HepG2 (cell line): ENCODE data around the gene CCDC177. TPM values are rescaled to one million over a fixed set of nuclear protein-coding genes. Genes with fewer than 3 reads are reported as not detected.

Experiments
- CEBPG ChIP-seq: IDR thresholded peaks from 2 replicates; pipeline ENCODE4 v1.6.1; 2016
- CHCHD3 ChIP-seq: sonication (generic); formaldehyde crosslinking; IDR thresholded peaks from 2 replicates; pipeline ENCODE4 v1.8.0; 2022; ENCODE audit warnings: mild to moderate bottlenecking, missing genetic modification reagents, moderate library complexity
- JDP2 ChIP-seq: sonication (generic); formaldehyde crosslinking; IDR thresholded peaks from 2 replicates; pipeline ENCODE4 v1.8.1; 2022; ENCODE audit warnings: missing genetic modification reagents, borderline replicate concordance
- PRPF4 ChIP-seq: fragments of 200-400 bp; formaldehyde crosslinking; IDR thresholded peaks from 2 replicates; pipeline ENCODE4 v1.6.1; 2016; ENCODE audit warnings: low read length, low read depth; ENCODE audit not compliant: poor library complexity, severe bottlenecking
- TCF7L2 ChIP-seq: IDR thresholded peaks from 2 replicates; pipeline ENCODE4 v1.6.1; 2011; ENCODE audit warnings: mild to moderate bottlenecking, low read depth, low read length, moderate library complexity
- ZBTB21 ChIP-seq: sonication (generic); formaldehyde crosslinking; IDR thresholded peaks from 2 replicates; pipeline ENCODE4 v1.4.0; 2020; ENCODE audit warnings: missing genetic modification reagents
- ZBTB38 ChIP-seq: sonication (generic); formaldehyde crosslinking; IDR thresholded peaks from 2 replicates; pipeline ENCODE4 v1.5.1; 2020; ENCODE audit warnings: mild to moderate bottlenecking, missing genetic modification reagents
- ZNF232 ChIP-seq: sonication (generic); formaldehyde crosslinking; IDR thresholded peaks from 2 replicates; pipeline ENCODE4 v1.4.0; 2020; ENCODE audit warnings: missing genetic modification reagents, borderline replicate concordance
- ZNF546 ChIP-seq: sonication (generic); formaldehyde crosslinking; conservative IDR thresholded peaks from 2 replicates; pipeline ENCODE4 v1.8.1; 2023; ENCODE audit warnings: mild to moderate bottlenecking, missing genetic modification reagents
- ZNF780A ChIP-seq: sonication (generic); formaldehyde crosslinking; IDR thresholded peaks from 2 replicates; pipeline ENCODE4 v1.8.0; 2022; ENCODE audit warnings: mild to moderate bottlenecking, missing genetic modification reagents, moderate library complexity
- polyA plus RNA-seq, 8 experiments: library from polyadenylated mRNA; depleted of rRNA in 3 of 8; stranded (reverse) in 7 of 8; unstranded in 1 of 8; fragments of >200 nt; fragmentation: Illumina TruSeq in 4 of 8; extraction: Trizol in 4 of 8; gene quantifications; 2 replicates each; pipeline versions ENCODE4 v1.2.1 to v1.2.3, GENCODE V29; 2011 to 2016; ENCODE audit warnings: low read depth in 4 of 8, missing spikeins in 1 of 8, mixed read lengths in 1 of 8; ENCODE audit not compliant: insufficient read depth in 1 of 8
- total RNA-seq, 5 experiments: library from RNA; depleted of rRNA; stranded (reverse); fragments of >200 nt; fragmentation: Illumina TruSeq; extraction: Trizol; gene quantifications; 2 replicates each; pipeline ENCODE4 v1.2.3, GENCODE V29; 2016; ENCODE audit warnings: low read depth in 1 of 5
- TF ChIP-seq, protein P1 (sequence below): sonication (generic); formaldehyde crosslinking; IDR thresholded peaks from one replicate; pipeline ENCODE4 v1.5.1; 2020; ENCODE audit warnings: mild to moderate bottlenecking, missing genetic modification reagents; ENCODE audit errors: not compliant biosample characterization
- TF ChIP-seq, protein P2 (sequence below): sonication (generic); formaldehyde crosslinking; IDR thresholded peaks from 2 replicates; pipeline ENCODE4 v1.8.1; 2023; ENCODE audit warnings: missing genetic modification reagents, mild to moderate bottlenecking, borderline replicate concordance

Gene CCDC177
- total and polyA plus RNA-seq, 2 of the 13 experiments (the other 11 are each of a cell fraction or from before 2014, with no cell fraction given): not detected

DNA sequence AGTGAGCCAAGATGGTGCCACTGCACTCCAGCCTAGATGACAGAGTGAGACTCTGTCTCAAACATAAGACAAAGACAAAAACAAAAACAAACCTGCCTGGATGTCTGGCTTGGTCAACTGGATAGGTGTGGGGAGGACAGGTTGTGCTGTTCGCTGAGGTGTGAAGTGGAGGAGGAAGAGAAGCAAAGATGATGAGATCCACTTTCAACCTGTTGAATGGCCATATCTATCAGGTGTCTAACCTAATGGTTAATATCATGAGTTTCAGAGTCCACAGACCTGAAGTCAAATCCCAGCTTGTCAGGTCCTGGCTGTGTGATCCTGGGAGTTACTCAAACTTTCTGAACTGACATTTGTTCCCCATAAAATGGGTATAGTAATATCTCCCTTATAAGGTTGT, 9.7 kb upstream of the CCDC177 start (continued):
- TF ChIP-seq, protein P1, sequence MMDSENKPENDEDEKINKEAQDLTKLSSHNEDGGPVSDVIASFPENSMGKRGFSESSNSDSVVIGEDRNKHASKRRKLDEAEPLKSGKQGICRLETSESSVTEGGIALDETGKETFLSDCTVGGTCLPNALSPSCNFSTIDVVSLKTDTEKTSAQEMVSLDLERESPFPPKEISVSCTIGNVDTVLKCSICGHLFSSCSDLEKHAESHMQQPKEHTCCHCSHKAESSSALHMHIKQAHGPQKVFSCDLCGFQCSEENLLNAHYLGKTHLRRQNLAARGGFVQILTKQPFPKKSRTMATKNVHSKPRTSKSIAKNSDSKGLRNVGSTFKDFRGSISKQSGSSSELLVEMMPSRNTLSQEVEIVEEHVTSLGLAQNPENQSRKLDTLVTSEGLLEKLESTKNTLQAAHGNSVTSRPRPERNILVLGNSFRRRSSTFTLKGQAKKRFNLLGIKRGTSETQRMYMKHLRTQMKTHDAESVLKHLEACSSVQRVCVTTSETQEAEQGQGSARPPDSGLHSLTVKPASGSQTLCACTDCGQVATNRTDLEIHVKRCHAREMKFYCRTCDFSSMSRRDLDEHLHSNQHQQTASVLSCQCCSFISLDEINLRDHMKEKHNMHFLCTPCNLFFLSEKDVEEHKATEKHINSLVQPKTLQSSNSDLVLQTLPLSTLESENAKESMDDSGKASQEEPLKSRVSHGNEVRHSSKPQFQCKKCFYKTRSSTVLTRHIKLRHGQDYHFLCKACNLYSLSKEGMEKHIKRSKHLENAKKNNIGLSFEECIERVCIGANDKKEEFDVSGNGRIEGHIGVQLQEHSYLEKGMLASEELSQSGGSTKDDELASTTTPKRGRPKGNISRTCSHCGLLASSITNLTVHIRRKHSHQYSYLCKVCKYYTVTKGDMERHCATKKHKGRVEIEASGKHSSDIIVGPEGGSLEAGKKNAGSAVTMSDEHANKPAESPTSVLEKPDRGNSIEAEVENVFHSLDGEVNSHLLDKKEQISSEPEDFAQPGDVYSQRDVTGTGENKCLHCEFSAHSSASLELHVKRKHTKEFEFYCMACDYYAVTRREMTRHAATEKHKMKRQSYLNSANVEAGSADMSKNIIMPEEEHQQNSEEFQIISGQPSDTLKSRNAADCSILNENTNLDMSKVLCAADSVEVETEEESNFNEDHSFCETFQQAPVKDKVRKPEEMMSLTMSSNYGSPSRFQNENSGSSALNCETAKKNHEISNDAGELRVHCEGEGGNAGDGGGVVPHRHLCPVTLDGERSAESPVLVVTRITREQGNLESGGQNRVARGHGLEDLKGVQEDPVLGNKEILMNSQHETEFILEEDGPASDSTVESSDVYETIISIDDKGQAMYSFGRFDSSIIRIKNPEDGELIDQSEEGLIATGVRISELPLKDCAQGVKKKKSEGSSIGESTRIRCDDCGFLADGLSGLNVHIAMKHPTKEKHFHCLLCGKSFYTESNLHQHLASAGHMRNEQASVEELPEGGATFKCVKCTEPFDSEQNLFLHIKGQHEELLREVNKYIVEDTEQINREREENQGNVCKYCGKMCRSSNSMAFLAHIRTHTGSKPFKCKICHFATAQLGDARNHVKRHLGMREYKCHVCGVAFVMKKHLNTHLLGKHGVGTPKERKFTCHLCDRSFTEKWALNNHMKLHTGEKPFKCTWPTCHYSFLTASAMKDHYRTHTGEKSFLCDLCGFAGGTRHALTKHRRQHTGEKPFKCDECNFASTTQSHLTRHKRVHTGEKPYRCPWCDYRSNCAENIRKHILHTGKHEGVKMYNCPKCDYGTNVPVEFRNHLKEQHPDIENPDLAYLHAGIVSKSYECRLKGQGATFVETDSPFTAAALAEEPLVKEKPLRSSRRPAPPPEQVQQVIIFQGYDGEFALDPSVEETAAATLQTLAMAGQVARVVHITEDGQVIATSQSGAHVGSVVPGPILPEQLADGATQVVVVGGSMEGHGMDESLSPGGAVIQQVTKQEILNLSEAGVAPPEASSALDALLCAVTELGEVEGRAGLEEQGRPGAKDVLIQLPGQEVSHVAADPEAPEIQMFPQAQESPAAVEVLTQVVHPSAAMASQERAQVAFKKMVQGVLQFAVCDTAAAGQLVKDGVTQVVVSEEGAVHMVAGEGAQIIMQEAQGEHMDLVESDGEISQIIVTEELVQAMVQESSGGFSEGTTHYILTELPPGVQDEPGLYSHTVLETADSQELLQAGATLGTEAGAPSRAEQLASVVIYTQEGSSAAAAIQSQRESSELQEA (CRISPR knock-in tag): no peak
- TF ChIP-seq JDP2 (CRISPR knock-in tag) (no peak), ZNF232 (CRISPR knock-in tag) (no peak), TCF7L2 (no peak), ZBTB38 (CRISPR knock-in tag) (no peak), ZNF780A (CRISPR knock-in tag) (no peak), ZBTB21 (CRISPR knock-in tag) (no peak), ZNF546 (CRISPR knock-in tag) (no peak), PRPF4 (no peak), CEBPG (no peak), CHCHD3 (CRISPR knock-in tag) (no peak)
- TF ChIP-seq, protein P2, sequence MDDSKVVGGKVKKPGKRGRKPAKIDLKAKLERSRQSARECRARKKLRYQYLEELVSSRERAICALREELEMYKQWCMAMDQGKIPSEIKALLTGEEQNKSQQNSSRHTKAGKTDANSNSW (CRISPR knock-in tag): no peak
